SH-SY5Y (cell line): ENCODE measurements around the gene GP5.

Experiments used
- GATA2 ChIP-seq: IDR thresholded peaks from 2 replicates; pipeline ENCODE4 v1.6.1; 2011; ENCODE audit warnings: mild to moderate bottlenecking, low read depth, low read length
- GATA3 ChIP-seq: IDR thresholded peaks from 2 replicates; pipeline ENCODE4 v1.6.1; 2011; ENCODE audit warnings: low read depth, mild to moderate bottlenecking, low read length, moderate library complexity

DNA sequence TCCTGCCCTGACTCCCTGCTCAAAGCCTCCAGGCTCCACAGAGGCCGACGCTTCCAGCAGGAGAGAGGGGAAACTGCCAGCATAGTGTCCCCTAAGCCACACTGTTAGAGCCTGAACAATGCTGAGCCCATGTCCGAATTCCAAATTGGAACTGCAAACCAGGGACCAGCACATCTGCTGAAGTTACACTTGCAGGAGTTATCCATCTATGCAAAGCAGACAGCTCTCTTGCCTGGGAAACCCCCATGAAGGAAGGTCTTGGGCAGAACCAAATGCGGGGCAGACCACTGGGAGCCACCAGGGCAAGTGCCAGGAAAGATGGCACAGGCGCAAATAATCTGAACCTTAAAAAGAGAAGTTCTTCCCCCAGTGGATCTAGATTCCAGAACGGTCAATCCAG is 30.1 kb downstream of the GP5 start:
- TF ChIP-seq GATA3 (no peak), GATA2 (no peak)
